Hepatocyte (in vitro differentiated cells): ENCODE measurements around the gene ROS1. TPM values are rescaled to one million over a fixed set of nuclear protein-coding genes. Genes with fewer than 3 reads are reported as not detected.

Source experiments
- DNase-seq: peaks from one replicate; pipeline ENCODE4 v3.0.0-alpha.2; 2016; ENCODE audit warnings: low spot score
- H2AFZ ChIP-seq: fragments of 200-600 bp; sonication (generic); 2 replicates; pipeline ENCODE4 v1.6.0; 2016; ENCODE audit warnings: antibody characterized with exemption, mild to moderate bottlenecking
- H3K27ac ChIP-seq: fragments of 200-600 bp; sonication (generic); 2 replicates; pipeline ENCODE4 v1.5.1; 2016; ENCODE audit warnings: mild to moderate bottlenecking
- H3K27me3 ChIP-seq: fragments of 200-600 bp; sonication (generic); 2 replicates; pipeline ENCODE4 v1.6.1; 2016
- H3K36me3 ChIP-seq: fragments of 200-600 bp; sonication (generic); replicated peaks from 2 replicates; pipeline ENCODE4 v1.5.1; 2016; ENCODE audit warnings: low read depth; ENCODE audit not compliant: insufficient read depth
- H3K4me1 ChIP-seq: fragments of 200-600 bp; sonication (generic); 2 replicates; pipeline ENCODE4 v1.5.1; 2016; ENCODE audit warnings: mild to moderate bottlenecking, moderate library complexity; ENCODE audit not compliant: insufficient read depth
- H3K4me2 ChIP-seq: fragments of 200-600 bp; sonication (generic); 2 replicates; pipeline ENCODE4 v1.6.0; 2016
- H3K4me3 ChIP-seq: fragments of 200-600 bp; sonication (generic); 2 replicates; pipeline ENCODE4 v1.5.1; 2016; ENCODE audit warnings: mild to moderate bottlenecking
- H3K79me2 ChIP-seq: fragments of 200-600 bp; sonication (generic); 2 replicates; pipeline ENCODE4 v1.6.0; 2017; ENCODE audit warnings: mild to moderate bottlenecking
- H3K9me2 ChIP-seq: fragments of 200-600 bp; sonication (generic); replicated peaks from 2 replicates; pipeline ENCODE4 v1.6.0; 2017; ENCODE audit warnings: mild to moderate bottlenecking; ENCODE audit not compliant: insufficient read depth
- H3K9me3 ChIP-seq: fragments of 200-600 bp; sonication (generic); 2 replicates; pipeline ENCODE4 v1.5.1; 2016; ENCODE audit warnings: low read depth, mild to moderate bottlenecking
- H4K20me1 ChIP-seq: fragments of 200-600 bp; sonication (generic); 2 replicates; pipeline ENCODE4 v1.6.0; 2016; ENCODE audit warnings: mild to moderate bottlenecking; ENCODE audit not compliant: insufficient read depth, poor library complexity, severe bottlenecking
- EZH2 ChIP-seq: fragments of 200-600 bp; sonication (generic); IDR thresholded peaks from 2 replicates; pipeline ENCODE4 v1.6.1; 2016; ENCODE audit warnings: antibody characterized with exemption, mild to moderate bottlenecking, borderline replicate concordance
- EZH2phosphoT487 ChIP-seq: fragments of 200-600 bp; sonication (generic); IDR thresholded peaks from one replicate; pipeline ENCODE4 v1.6.1; 2018; ENCODE audit warnings: antibody characterized with exemption, mild to moderate bottlenecking, low read depth, moderate library complexity; ENCODE audit not compliant: unreplicated experiment, severe bottlenecking
- WGBS: methylation state at CpG from one replicate; pipeline ENCODE4 v1.1.6; 2016; ENCODE audit warnings: low lambda C conversion rate; ENCODE audit errors: missing lambda C conversion rate; 5-methylcytosine and 5-hydroxymethylcytosine counted together
- polyA plus RNA-seq: library from polyadenylated mRNA; unstranded; fragments of >200 nt; fragmentation: Nextera tagmentation; extraction: Ambion mirVana; gene quantifications from 2 replicates; pipeline ENCODE4 v1.2.1, GENCODE V29; 2016
- total RNA-seq: library from RNA; depleted of rRNA; stranded (reverse); fragments of >200 nt; gene quantifications from 2 replicates; pipeline ENCODE4 v1.2.3, GENCODE V29; 2014
- TF ChIP-seq, protein P1 (sequence below): fragments of 200-600 bp; sonication (generic); IDR thresholded peaks from 2 replicates; pipeline ENCODE4 v1.5.1; 2016; ENCODE audit warnings: antibody characterized with exemption, mild to moderate bottlenecking; ENCODE audit not compliant: poor library complexity

Gene ROS1
- total and polyA plus RNA-seq, 2 experiments from 2014 or later = 0.33 to 2.7 TPM

DNA sequence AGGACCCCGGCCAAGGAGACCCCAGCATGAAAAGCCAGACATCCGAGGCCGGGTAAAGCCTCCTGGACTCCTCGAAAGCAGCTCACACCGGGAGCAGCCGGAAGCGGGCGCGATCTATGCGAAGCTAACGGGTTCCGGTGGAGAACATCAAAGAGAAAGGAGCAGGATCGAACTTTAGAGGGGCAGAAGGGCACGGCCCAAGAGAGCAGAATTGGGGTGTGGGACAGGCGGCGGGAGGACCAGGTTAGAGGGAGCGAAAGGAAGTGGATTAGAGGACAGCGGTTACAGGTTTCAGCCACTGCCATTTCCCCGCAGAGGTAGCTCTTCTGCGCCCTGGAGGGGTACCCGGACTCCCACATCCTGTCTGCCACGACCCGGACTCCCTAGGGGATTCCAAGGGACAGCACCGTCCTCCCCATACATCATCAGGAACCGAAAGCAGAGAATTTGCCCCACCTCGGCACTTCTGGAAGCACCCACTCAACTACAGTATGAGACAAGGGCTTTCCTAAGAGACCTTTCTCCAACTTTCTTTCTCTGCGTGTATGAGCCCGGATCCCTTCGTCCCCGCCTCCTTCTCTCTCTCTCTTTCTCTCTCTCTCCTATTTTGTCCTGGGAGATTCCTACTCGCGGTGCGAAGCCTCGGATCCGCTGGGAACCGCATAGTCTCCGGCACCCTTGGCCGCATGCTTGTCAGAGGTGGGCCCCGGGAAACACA, 160.9 kb downstream of the ROS1 start:
- WGBS = 2% methylated on average over 38 of the region's 39 CpGs
- no peaks in the 10 kb centered on the region for H3K9me3 ChIP-seq
- H3K4me3 ChIP-seq = peak overlapping the region; percentile 70
- peak; percentile 19 for DNase-seq
- no peaks in the 10 kb centered on the region for H3K9me2 ChIP-seq
- H2AFZ ChIP-seq = peak overlapping the region; percentile 68
- H4K20me1 ChIP-seq = no peaks in the 10 kb centered on the region
- no peaks in the 10 kb centered on the region for H3K79me2 ChIP-seq
- H3K27ac ChIP-seq = no peak overlapping the region
- peaks cover 97% of the 10 kb centered on the region for H3K27me3 ChIP-seq
- H3K4me1 ChIP-seq = peaks cover 17% of the 10 kb centered on the region
- H3K4me2 ChIP-seq = peak overlapping the region; percentile 96
- H3K36me3 ChIP-seq = no peaks in the 10 kb centered on the region
- TF ChIP-seq EZH2phosphoT487 (no peak), EZH2 (peak; percentile 59)
- TF ChIP-seq, protein P1, sequence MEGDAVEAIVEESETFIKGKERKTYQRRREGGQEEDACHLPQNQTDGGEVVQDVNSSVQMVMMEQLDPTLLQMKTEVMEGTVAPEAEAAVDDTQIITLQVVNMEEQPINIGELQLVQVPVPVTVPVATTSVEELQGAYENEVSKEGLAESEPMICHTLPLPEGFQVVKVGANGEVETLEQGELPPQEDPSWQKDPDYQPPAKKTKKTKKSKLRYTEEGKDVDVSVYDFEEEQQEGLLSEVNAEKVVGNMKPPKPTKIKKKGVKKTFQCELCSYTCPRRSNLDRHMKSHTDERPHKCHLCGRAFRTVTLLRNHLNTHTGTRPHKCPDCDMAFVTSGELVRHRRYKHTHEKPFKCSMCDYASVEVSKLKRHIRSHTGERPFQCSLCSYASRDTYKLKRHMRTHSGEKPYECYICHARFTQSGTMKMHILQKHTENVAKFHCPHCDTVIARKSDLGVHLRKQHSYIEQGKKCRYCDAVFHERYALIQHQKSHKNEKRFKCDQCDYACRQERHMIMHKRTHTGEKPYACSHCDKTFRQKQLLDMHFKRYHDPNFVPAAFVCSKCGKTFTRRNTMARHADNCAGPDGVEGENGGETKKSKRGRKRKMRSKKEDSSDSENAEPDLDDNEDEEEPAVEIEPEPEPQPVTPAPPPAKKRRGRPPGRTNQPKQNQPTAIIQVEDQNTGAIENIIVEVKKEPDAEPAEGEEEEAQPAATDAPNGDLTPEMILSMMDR = no peak

DNA sequence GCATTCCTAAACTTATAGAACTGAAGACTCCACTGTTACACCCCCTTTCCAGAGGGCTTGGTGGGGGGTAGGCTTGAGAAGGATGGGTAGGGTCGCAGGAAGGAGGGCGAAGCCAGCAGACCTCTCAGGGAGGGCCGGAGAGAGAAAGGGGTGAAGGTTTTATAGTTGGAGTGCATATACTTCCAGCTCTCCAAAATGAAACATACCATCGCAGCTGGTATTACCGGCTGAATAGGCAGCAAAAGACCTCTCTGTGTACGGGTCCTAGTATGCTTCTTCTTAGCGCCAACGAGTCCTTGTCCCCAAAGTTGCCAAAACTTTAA, 161.4 kb downstream of the ROS1 start:
- Histone ChIP-seq H4K20me1 (no peaks in the 10 kb centered on the region), H3K4me2 (peak overlapping the region; percentile 96), H3K4me1 (peaks cover 17% of the 10 kb centered on the region), H3K9me2 (no peaks in the 10 kb centered on the region), H3K9me3 (no peaks in the 10 kb centered on the region), H3K4me3 (peak overlapping the region; percentile 70), H3K27ac (no peak overlapping the region), H3K36me3 (no peaks in the 10 kb centered on the region), H2AFZ (peak overlapping the region; percentile 68), H3K79me2 (no peaks in the 10 kb centered on the region), H3K27me3 (peaks cover 97% of the 10 kb centered on the region)
- 35% methylated on average over 8 of the region's 8 CpGs for WGBS
- no peak for DNase-seq
- no peak for TF ChIP-seq EZH2
- TF ChIP-seq EZH2phosphoT487 = no peak
- TF ChIP-seq, protein P1 = no peak

DNA sequence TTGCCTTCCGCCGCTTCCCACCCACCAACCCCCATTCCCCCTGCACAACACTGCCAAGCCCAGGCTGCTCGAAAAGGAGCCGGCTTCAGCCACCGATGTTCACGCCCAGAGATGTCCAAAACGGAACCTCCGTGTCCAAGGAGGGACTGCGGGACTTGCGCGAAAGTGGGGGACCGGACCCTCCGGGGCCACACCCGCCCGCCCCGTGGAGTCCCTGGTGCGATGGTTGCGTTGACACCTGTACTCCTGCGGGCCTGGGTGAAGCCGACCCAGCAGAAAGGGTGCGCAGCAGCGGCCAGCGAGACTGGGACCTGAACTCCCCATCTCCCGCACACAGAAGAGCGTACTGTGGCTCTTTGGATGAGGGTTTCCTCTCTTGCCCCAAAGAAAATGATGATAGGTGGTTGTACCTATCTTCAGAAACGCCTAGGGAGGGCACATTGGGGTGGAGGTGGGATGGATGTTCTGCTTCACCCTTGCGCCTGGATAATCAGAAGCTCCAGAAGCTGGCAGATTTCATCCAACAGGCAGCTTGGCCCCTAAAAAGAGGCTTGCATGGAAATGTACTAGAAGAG, 162.3 kb downstream of the ROS1 start:
- no peaks in the 10 kb centered on the region for H3K9me3 ChIP-seq
- no peak overlapping the region for H3K27ac ChIP-seq
- peaks cover 97% of the 10 kb centered on the region for H3K27me3 ChIP-seq
- DNase-seq = no peak
- H3K4me2 ChIP-seq = no peak overlapping the region
- H3K9me2 ChIP-seq = no peaks in the 10 kb centered on the region
- H4K20me1 ChIP-seq = no peaks in the 10 kb centered on the region
- H3K4me3 ChIP-seq = no peak overlapping the region
- peaks cover 17% of the 10 kb centered on the region for H3K4me1 ChIP-seq
- H3K79me2 ChIP-seq = no peaks in the 10 kb centered on the region
- H3K36me3 ChIP-seq = no peaks in the 10 kb centered on the region
- 93% methylated on average over 24 of the region's 27 CpGs for WGBS
- no peak overlapping the region for H2AFZ ChIP-seq
- no peak for TF ChIP-seq EZH2
- TF ChIP-seq EZH2phosphoT487 = no peak
- TF ChIP-seq, protein P1 = no peak
